ENCODE results near the gene PBX3.

PBX3 gene

GRCh38 chr9:125852386-125852785 is 105.2 kb downstream of the PBX3 start:
- H3K27me3 Mint-ChIP-seq (ENCODE audit: low read depth, poor library complexity), result no peaks in the 10 kb centered on the region
- no peak overlapping the region for H3K27ac Mint-ChIP-seq
- H3K4me1 Mint-ChIP-seq, result peaks cover 8% of the 10 kb centered on the region
- H3K36me3 Mint-ChIP-seq (ENCODE audit: low read depth), result no peaks in the 10 kb centered on the region
- DNase-seq, result no peak
- no peak for TF ChIP-seq CTCF (IDR thresholded peaks at IDR 0.05)
- H3K9me3 Mint-ChIP-seq, result no peaks in the 10 kb centered on the region
- H3K4me3 Mint-ChIP-seq, result no peak overlapping the region

GRCh38 chr9:125854553-125855275 is 107.5 kb downstream of the PBX3 start:
- no peaks in the 10 kb centered on the region for H3K36me3 Mint-ChIP-seq (ENCODE audit: low read depth)

GRCh38 chr9:125856331-125856730 is 109.2 kb downstream of the PBX3 start:
- Mint-ChIP-seq H3K4me3 (no peak overlapping the region), H3K9me3 (peaks cover 6% of the 10 kb centered on the region), H3K27ac (no peak overlapping the region), H3K27me3 (ENCODE audit: low read depth, poor library complexity) (no peaks in the 10 kb centered on the region), H3K36me3 (ENCODE audit: low read depth) (no peaks in the 10 kb centered on the region), H3K4me1 (no peaks in the 10 kb centered on the region)
- no peak for TF ChIP-seq CTCF (IDR thresholded peaks at IDR 0.05)
- no peak for DNase-seq

More at GRCh38 chr9:125854553-125855275, 107.5 kb downstream of the PBX3 start:
- H3K4me1 Mint-ChIP-seq, result peaks cover 8% of the 10 kb centered on the region
- H3K4me3 Mint-ChIP-seq, result no peak overlapping the region
- no peaks in the 10 kb centered on the region for H3K27me3 Mint-ChIP-seq (ENCODE audit: low read depth, poor library complexity)
- no peak overlapping the region for H3K27ac Mint-ChIP-seq
- DNase-seq, result no peak
- no peaks in the 10 kb centered on the region for H3K9me3 Mint-ChIP-seq
- TF ChIP-seq CTCF (IDR thresholded peaks at IDR 0.05), result no peak

GRCh38 chr9:125861405-125862058 is 114.4 kb downstream of the PBX3 start:
- Mint-ChIP-seq H3K9me3 (peaks cover 14% of the 10 kb centered on the region), H3K4me1 (no peaks in the 10 kb centered on the region), H3K27ac (no peak overlapping the region), H3K4me3 (no peak overlapping the region), H3K36me3 (ENCODE audit: low read depth) (no peaks in the 10 kb centered on the region), H3K27me3 (ENCODE audit: low read depth, poor library complexity) (no peaks in the 10 kb centered on the region)
- TF ChIP-seq CTCF (IDR thresholded peaks at IDR 0.05), result no peak
- DNase-seq, result no peak

GRCh38 chr9:125863923-125864322 is 116.8 kb downstream of the PBX3 start:
- H3K36me3 Mint-ChIP-seq (ENCODE audit: low read depth), result no peaks in the 10 kb centered on the region
- H3K27me3 Mint-ChIP-seq (ENCODE audit: low read depth, poor library complexity), result peaks cover under 1% of the 10 kb centered on the region
- TF ChIP-seq CTCF (IDR thresholded peaks at IDR 0.05), result no peak
- no peaks in the 10 kb centered on the region for H3K4me1 Mint-ChIP-seq
- no peak overlapping the region for H3K4me3 Mint-ChIP-seq
- no peak overlapping the region for H3K27ac Mint-ChIP-seq
- no peak for DNase-seq
- peaks cover 14% of the 10 kb centered on the region for H3K9me3 Mint-ChIP-seq

Data from nephron progenitor cell (in vitro differentiated cells).